Measurements from ENCODE around the gene RAB7A. TPM values are rescaled to one million over a fixed set of nuclear protein-coding genes. Genes with fewer than 3 reads are reported as not detected.

Gene RAB7A
- total RNA-seq (2014; rRNA removed; shearing (Covaris generic)) (79.5 and 89.8 TPM in 2 replicates), polyA plus RNA-seq (2016; fragmentation: Nextera tagmentation; extraction: Ambion mirVana) (131 and 156 TPM in 2 replicates)
- long read RNA-seq, transcript RAB7A-201 (6 exons, 2,244 nt) = major isoform, 30 of 50 reads
- long read RNA-seq, partial matches to known transcripts = 13 of 50 reads
- long read RNA-seq, other reads (novel, unspliced or antisense) = 5 of 50 reads

DNA sequence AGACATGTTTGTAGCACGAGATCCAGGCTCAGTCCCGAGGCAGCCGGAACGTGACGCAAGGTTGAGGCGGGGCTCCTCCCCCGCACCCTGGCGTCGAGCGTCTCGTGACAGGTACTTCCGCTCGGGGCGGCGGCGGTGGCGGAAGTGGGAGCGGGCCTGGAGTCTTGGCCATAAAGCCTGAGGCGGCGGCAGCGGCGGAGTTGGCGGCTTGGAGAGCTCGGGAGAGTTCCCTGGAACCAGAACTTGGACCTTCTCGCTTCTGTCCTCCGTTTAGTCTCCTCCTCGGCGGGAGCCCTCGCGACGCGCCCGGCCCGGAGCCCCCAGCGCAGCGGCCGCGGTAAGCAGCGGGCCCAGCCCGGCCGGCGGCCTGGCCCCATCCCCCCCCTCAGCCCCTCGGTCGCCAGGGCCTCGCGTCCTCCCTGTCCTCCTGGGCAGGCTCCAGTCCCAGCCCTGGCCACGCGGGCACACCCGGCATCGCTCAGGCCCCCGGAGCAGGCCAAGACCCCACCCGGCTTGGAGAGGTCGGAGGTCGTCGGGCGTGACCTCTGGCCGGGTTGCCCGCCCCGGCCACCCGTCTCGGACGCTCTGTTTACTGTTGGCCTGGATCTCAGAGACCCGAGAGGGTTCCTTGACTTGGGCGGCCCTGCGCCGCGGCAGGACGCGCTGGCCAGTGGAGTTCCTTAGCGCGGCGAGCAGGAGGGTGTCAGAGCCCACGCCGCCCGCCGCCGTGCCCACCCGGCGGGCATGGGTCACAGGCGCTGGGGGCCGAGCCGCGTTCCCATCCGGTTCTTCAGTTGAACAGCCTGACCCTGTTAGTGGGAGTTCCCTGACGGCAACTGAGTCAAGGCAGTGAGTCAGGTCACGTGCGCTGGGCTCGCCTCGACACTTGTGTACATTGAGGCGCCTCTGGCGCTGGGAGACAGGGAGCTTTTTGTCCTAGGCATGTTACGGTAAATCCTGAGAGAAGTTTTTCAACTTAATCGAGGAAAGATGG lies at the start of gene RAB7A:
Gene RAB7A, plus strand, starts transcription at position 161 of the 994 bp plus-strand sequence. CDS start 69,185 bp downstream, outside the sequence.
- Histone ChIP-seq H3F3A (replicated peaks; ENCODE audit: low read depth) (peaks cover 5% of the 10 kb centered on the region; the same call in 1 of the 2 replicates), H3K79me2 (replicated peaks; ENCODE audit: insufficient read depth) (peaks cover 53% of the 10 kb centered on the region), H3K4me1 (ENCODE audit: insufficient read depth) (peaks cover 69% of the 10 kb centered on the region), H3K9me2 (ENCODE audit: insufficient read depth) (peaks cover 8% of the 10 kb centered on the region), H3K4me2 (peak within 1 kb of the TSS; percentile 95), H3K36me3 (ENCODE audit: insufficient read depth) (no peaks in the 10 kb centered on the region), H4K20me1 (replicated peaks; ENCODE audit: insufficient read depth) (peaks cover 48% of the 10 kb centered on the region), H3K27me3 (ENCODE audit: insufficient read depth) (no peaks in the 10 kb centered on the region), H3K27ac (ENCODE audit: low read depth) (peak within 1 kb of the TSS; percentile 84), H2AFZ (peak within 1 kb of the TSS; percentile 1), H3K4me3 (peak within 1 kb of the TSS; percentile 92)
- TF ChIP-seq, protein P1, sequence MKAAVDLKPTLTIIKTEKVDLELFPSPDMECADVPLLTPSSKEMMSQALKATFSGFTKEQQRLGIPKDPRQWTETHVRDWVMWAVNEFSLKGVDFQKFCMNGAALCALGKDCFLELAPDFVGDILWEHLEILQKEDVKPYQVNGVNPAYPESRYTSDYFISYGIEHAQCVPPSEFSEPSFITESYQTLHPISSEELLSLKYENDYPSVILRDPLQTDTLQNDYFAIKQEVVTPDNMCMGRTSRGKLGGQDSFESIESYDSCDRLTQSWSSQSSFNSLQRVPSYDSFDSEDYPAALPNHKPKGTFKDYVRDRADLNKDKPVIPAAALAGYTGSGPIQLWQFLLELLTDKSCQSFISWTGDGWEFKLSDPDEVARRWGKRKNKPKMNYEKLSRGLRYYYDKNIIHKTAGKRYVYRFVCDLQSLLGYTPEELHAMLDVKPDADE (IDR thresholded peaks at IDR 0.05) = peak; percentile 94
- no peak for TF ChIP-seq NANOG (IDR thresholded peaks at IDR 0.05; ENCODE audit: borderline replicate concordance)
- TF ChIP-seq, protein P2, sequence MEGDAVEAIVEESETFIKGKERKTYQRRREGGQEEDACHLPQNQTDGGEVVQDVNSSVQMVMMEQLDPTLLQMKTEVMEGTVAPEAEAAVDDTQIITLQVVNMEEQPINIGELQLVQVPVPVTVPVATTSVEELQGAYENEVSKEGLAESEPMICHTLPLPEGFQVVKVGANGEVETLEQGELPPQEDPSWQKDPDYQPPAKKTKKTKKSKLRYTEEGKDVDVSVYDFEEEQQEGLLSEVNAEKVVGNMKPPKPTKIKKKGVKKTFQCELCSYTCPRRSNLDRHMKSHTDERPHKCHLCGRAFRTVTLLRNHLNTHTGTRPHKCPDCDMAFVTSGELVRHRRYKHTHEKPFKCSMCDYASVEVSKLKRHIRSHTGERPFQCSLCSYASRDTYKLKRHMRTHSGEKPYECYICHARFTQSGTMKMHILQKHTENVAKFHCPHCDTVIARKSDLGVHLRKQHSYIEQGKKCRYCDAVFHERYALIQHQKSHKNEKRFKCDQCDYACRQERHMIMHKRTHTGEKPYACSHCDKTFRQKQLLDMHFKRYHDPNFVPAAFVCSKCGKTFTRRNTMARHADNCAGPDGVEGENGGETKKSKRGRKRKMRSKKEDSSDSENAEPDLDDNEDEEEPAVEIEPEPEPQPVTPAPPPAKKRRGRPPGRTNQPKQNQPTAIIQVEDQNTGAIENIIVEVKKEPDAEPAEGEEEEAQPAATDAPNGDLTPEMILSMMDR (conservative IDR thresholded peaks at IDR 0.05; ENCODE audit: low read depth in 2 of 2) = no peak
- peak; percentile 89 for TF ChIP-seq CREB1 (CRISPR knock-in tag; IDR thresholded peaks at IDR 0.05; ENCODE audit: low read depth)
- peak; percentile 76 for TF ChIP-seq POLR2AphosphoS5 (IDR thresholded peaks at IDR 0.05; ENCODE audit: low read depth)
- no peaks in the 10 kb centered on the region for H3K27me3 Mint-ChIP-seq (ENCODE audit: insufficient read depth, low read depth, poor library complexity)
- ATAC-seq (peak; percentile 92), DNase-seq (ENCODE audit: low spot score) (peak; percentile 99)
- no peaks in the 10 kb centered on the region for H3K9me3 Mint-ChIP-seq
- peak within 1 kb of the TSS; percentile 90 for H3K4me3 Mint-ChIP-seq
- H3K4me1 Mint-ChIP-seq = peaks cover 69% of the 10 kb centered on the region
- peaks cover 16% of the 10 kb centered on the region; the same call in 2 of the 3 replicates for H3K36me3 Mint-ChIP-seq (ENCODE audit: low read depth)
- H3K27ac Mint-ChIP-seq = peak within 1 kb of the TSS; percentile 88

DNA sequence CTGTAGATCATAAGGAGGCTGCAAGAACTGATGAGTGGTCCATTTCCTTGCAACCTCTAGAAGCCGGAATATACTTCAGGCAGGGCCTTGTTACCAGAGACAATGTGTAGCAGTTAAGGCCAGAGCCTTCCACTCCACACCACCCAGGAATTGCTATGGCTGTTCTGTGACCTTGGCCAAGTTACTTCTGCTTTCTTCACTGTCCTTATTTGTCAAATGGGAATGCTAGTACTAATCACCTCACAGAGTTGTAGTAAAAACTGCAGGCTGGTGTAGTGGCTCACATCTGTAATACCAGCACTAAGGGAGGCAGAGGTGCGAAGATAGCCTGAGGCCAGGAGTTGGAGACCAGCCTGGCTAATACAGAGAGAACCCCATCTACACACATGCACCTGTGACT lies 46.6 kb upstream of the RAB7A start:
- H4K20me1 ChIP-seq (replicated peaks; ENCODE audit: insufficient read depth) = no peaks in the 10 kb centered on the region
- H3F3A ChIP-seq (replicated peaks; ENCODE audit: low read depth) = no peaks in the 10 kb centered on the region
- H3K4me1 ChIP-seq (ENCODE audit: insufficient read depth) = peaks cover 3% of the 10 kb centered on the region; the same call in 1 of the 2 replicates
- Mint-ChIP-seq H3K4me1 (peaks cover 4% of the 10 kb centered on the region; the same call in 2 of the 3 replicates), H3K9me3 (no peaks in the 10 kb centered on the region), H3K4me3 (no peak overlapping the region), H3K36me3 (ENCODE audit: low read depth) (no peaks in the 10 kb centered on the region), H3K27me3 (ENCODE audit: insufficient read depth, low read depth, poor library complexity) (peaks cover 10% of the 10 kb centered on the region), H3K27ac (no peak overlapping the region)
- ATAC-seq (no peak), DNase-seq (ENCODE audit: low spot score) (no peak)
- no peaks in the 10 kb centered on the region for H3K79me2 ChIP-seq (replicated peaks; ENCODE audit: insufficient read depth)
- H3K4me2 ChIP-seq = no peak overlapping the region
- no peak overlapping the region for H2AFZ ChIP-seq
- peaks cover 36% of the 10 kb centered on the region for H3K27me3 ChIP-seq (ENCODE audit: insufficient read depth)
- no peak overlapping the region for H3K4me3 ChIP-seq
- H3K9me2 ChIP-seq (ENCODE audit: insufficient read depth) = no peaks in the 10 kb centered on the region
- H3K36me3 ChIP-seq (ENCODE audit: insufficient read depth) = no peaks in the 10 kb centered on the region
- no peak overlapping the region for H3K27ac ChIP-seq (ENCODE audit: low read depth)
- TF ChIP-seq, protein P3, sequence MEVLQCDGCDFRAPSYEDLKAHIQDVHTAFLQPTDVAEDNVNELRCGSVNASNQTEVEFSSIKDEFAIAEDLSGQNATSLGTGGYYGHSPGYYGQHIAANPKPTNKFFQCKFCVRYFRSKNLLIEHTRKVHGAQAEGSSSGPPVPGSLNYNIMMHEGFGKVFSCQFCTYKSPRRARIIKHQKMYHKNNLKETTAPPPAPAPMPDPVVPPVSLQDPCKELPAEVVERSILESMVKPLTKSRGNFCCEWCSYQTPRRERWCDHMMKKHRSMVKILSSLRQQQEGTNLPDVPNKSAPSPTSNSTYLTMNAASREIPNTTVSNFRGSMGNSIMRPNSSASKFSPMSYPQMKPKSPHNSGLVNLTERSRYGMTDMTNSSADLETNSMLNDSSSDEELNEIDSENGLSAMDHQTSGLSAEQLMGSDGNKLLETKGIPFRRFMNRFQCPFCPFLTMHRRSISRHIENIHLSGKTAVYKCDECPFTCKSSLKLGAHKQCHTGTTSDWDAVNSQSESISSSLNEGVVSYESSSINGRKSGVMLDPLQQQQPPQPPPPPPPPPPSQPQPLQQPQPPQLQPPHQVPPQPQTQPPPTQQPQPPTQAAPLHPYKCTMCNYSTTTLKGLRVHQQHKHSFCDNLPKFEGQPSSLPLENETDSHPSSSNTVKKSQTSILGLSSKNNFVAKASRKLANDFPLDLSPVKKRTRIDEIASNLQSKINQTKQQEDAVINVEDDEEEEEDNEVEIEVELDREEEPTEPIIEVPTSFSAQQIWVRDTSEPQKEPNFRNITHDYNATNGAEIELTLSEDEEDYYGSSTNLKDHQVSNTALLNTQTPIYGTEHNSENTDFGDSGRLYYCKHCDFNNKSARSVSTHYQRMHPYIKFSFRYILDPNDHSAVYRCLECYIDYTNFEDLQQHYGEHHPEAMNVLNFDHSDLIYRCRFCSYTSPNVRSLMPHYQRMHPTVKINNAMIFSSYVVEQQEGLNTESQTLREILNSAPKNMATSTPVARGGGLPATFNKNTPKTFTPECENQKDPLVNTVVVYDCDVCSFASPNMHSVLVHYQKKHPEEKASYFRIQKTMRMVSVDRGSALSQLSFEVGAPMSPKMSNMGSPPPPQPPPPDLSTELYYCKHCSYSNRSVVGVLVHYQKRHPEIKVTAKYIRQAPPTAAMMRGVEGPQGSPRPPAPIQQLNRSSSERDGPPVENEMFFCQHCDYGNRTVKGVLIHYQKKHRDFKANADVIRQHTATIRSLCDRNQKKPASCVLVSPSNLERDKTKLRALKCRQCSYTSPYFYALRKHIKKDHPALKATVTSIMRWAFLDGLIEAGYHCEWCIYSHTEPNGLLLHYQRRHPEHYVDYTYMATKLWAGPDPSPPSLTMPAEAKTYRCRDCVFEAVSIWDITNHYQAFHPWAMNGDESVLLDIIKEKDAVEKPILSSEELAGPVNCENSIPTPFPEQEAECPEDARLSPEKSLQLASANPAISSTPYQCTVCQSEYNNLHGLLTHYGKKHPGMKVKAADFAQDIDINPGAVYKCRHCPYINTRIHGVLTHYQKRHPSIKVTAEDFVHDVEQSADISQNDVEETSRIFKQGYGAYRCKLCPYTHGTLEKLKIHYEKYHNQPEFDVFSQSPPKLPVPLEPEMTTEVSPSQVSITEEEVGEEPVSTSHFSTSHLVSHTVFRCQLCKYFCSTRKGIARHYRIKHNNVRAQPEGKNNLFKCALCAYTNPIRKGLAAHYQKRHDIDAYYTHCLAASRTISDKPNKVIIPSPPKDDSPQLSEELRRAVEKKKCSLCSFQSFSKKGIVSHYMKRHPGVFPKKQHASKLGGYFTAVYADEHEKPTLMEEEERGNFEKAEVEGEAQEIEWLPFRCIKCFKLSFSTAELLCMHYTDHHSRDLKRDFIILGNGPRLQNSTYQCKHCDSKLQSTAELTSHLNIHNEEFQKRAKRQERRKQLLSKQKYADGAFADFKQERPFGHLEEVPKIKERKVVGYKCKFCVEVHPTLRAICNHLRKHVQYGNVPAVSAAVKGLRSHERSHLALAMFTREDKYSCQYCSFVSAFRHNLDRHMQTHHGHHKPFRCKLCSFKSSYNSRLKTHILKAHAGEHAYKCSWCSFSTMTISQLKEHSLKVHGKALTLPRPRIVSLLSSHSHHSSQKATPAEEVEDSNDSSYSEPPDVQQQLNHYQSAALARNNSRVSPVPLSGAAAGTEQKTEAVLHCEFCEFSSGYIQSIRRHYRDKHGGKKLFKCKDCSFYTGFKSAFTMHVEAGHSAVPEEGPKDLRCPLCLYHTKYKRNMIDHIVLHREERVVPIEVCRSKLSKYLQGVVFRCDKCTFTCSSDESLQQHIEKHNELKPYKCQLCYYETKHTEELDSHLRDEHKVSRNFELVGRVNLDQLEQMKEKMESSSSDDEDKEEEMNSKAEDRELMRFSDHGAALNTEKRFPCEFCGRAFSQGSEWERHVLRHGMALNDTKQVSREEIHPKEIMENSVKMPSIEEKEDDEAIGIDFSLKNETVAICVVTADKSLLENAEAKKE (CRISPR knock-in tag; IDR thresholded peaks at IDR 0.05) = no peak
- TF ChIP-seq ZNF331 (CRISPR knock-in tag; IDR thresholded peaks at IDR 0.05; ENCODE audit: low read depth) = no peak
- no peak for TF ChIP-seq ZNF114 (CRISPR knock-in tag; IDR thresholded peaks at IDR 0.05)
